CD14-positive monocyte (primary cell): ENCODE measurements around the gene MIA3. TPM values are rescaled to one million over a fixed set of nuclear protein-coding genes. Genes with fewer than 3 reads are reported as not detected.
"Not testable (repeated sequence)": the region's sequence is repeated elsewhere in the genome, so short reads cannot be mapped to it uniquely, and the experiment has no call there.

ENCODE experiments used
- DNase-seq, 3 donors: peaks; one replicate each; pipeline ENCODE4 v3.0.0-alpha.2; 2011 to 2022
- H2AFZ ChIP-seq: 2 replicates; pipeline ENCODE4 v1.6.0; 2012; ENCODE audit warnings: mild to moderate bottlenecking, low read depth, low read length, inconsistent platforms; ENCODE audit not compliant: insufficient read depth, poor library complexity, severe bottlenecking
- H3K27ac ChIP-seq, 2 donors: 1 replicate in 1 of 2; 2 replicates in 1 of 2; pipeline ENCODE4 v1.5.1; 2012 to 2013; ENCODE audit warnings: low read length in 2 of 2, control low read depth in 1 of 2, inconsistent platforms in 1 of 2, low read depth in 1 of 2, mild to moderate bottlenecking in 1 of 2
- H3K27me3 ChIP-seq, 2 donors: one replicate each; pipeline versions ENCODE4 v1.6.0 to v1.6.1; 2011 to 2013; ENCODE audit warnings: low read length in 2 of 2; ENCODE audit not compliant: control insufficient read depth in 2 of 2, insufficient read depth in 2 of 2
- H3K36me3 ChIP-seq, 2 donors: replicated peaks in 1 of 2; 1 replicate in 1 of 2; 2 replicates in 1 of 2; pipeline versions ENCODE4 v1.5.1 to v1.6.1; 2012 to 2013; ENCODE audit warnings: low read length in 2 of 2, control low read depth in 1 of 2, inconsistent platforms in 1 of 2, mild to moderate bottlenecking in 1 of 2; ENCODE audit not compliant: insufficient read depth in 2 of 2, control insufficient read depth in 1 of 2
- H3K4me1 ChIP-seq, 2 donors: 1 replicate in 1 of 2; 2 replicates in 1 of 2; pipeline versions ENCODE4 v1.5.1 to v1.6.1; 2012 to 2013; ENCODE audit warnings: low read length in 2 of 2, control low read depth in 1 of 2, inconsistent platforms in 1 of 2, mild to moderate bottlenecking in 1 of 2, moderate library complexity in 1 of 2; ENCODE audit not compliant: insufficient read depth in 2 of 2, control insufficient read depth in 1 of 2
- H3K4me2 ChIP-seq: replicated peaks from 2 replicates; pipeline ENCODE3; 2012; ENCODE audit warnings: low read length, moderate library complexity, mild to moderate bottlenecking; ENCODE audit not compliant: poor library complexity, severe bottlenecking; ENCODE audit errors: extremely low read depth
- H3K4me3 ChIP-seq, 3 experiments: fragments of 200-600 bp in 1 of 3; sonication (generic) in 1 of 3; replicated peaks in 1 of 3; 1 replicate in 2 of 3; 2 replicates in 1 of 3; pipeline ENCODE4 v1.5.1; 2011 to 2013; ENCODE audit warnings: low read length in 3 of 3, mild to moderate bottlenecking in 3 of 3, control low read depth in 2 of 3, low read depth in 2 of 3, inconsistent platforms in 1 of 3, moderate library complexity in 1 of 3
- H3K79me2 ChIP-seq: 2 replicates; pipeline ENCODE4 v1.6.0; 2012; ENCODE audit warnings: mild to moderate bottlenecking, control low read depth, inconsistent platforms, low read length, moderate library complexity; ENCODE audit not compliant: insufficient read depth
- H3K9ac ChIP-seq: 2 replicates; pipeline ENCODE4 v1.6.0; 2017; ENCODE audit warnings: low read length, mild to moderate bottlenecking; ENCODE audit not compliant: insufficient read depth, poor library complexity, severe bottlenecking
- H3K9me3 ChIP-seq, 2 donors: replicated peaks in 1 of 2; 1 replicate in 1 of 2; 2 replicates in 1 of 2; pipeline versions ENCODE4 v1.5.1 to v1.6.1; 2012 to 2013; ENCODE audit warnings: low read length in 2 of 2, control low read depth in 1 of 2; ENCODE audit not compliant: control insufficient read depth in 1 of 2, insufficient read depth in 1 of 2
- H4K20me1 ChIP-seq: 2 replicates; pipeline ENCODE4 v1.6.0; 2012; ENCODE audit warnings: mild to moderate bottlenecking, low read length, control low read depth, moderate library complexity; ENCODE audit not compliant: insufficient read depth
- H3K27ac Mint-ChIP-seq, 7 donors: one replicate each; pipeline ENCODE4 v1.8.0; 2020; ENCODE audit warnings: mild to moderate bottlenecking in 7 of 7, mixed read lengths in 7 of 7, moderate library complexity in 6 of 7, inconsistent platforms in 2 of 7
- H3K27me3 Mint-ChIP-seq, 3 donors: one replicate each; pipeline ENCODE4 v1.8.0; 2021 to 2022; ENCODE audit warnings: low read depth in 3 of 3, mild to moderate bottlenecking in 3 of 3, mixed read lengths in 3 of 3, moderate library complexity in 3 of 3, inconsistent platforms in 1 of 3
- H3K36me3 Mint-ChIP-seq, 2 donors: one replicate each; pipeline ENCODE4 v1.8.0; 2020; ENCODE audit warnings: mixed read lengths in 2 of 2, inconsistent platforms in 1 of 2, mild to moderate bottlenecking in 1 of 2
- H3K4me1 Mint-ChIP-seq: one replicate; pipeline ENCODE4 v1.8.0; 2020; ENCODE audit warnings: mild to moderate bottlenecking, mixed read lengths
- H3K4me3 Mint-ChIP-seq, 2 donors: one replicate each; pipeline ENCODE4 v1.8.0; 2020; ENCODE audit warnings: mild to moderate bottlenecking in 2 of 2, mixed read lengths in 2 of 2, moderate library complexity in 1 of 2
- H3K9me3 Mint-ChIP-seq, 7 donors: one replicate each; pipeline ENCODE4 v1.8.0; 2020 to 2022; ENCODE audit warnings: mixed read lengths in 7 of 7, mild to moderate bottlenecking in 6 of 7, moderate library complexity in 6 of 7, inconsistent platforms in 2 of 7
- CTCF ChIP-seq: fragments of 200-600 bp; IDR thresholded peaks from one replicate; pipeline ENCODE4 v1.8.0; 2022; ENCODE audit warnings: antibody characterized with exemption, mild to moderate bottlenecking
- WGBS: methylation state at CpG from one replicate; pipeline ENCODE4 v1.1.5; 2013; ENCODE audit warnings: missing lambda C conversion rate; ENCODE audit not compliant: insufficient coverage; 5-methylcytosine and 5-hydroxymethylcytosine counted together
- intact Hi-C, 2 donors: fragments of 100-400 bp; cut with micrococcal nuclease; formaldehyde crosslinking; loops; one replicate each; pipeline versions ENCODE4 v1.15.0 to v1.15.1; 2023
- polyA plus RNA-seq, 3 donors: library from polyadenylated mRNA; depleted of rRNA in 1 of 3; unstranded in 2 of 3; stranded (reverse) in 1 of 3; fragments of 300-500 nt in 2 of 3; fragments of >200 nt in 1 of 3; fragmentation: Illumina TruSeq in 2 of 3; gene quantifications; 1 replicate in 2 of 3; 2 replicates in 1 of 3; pipeline ENCODE4 v1.2.3, GENCODE V29; 2012 to 2021

MIA3 gene
- polyA plus RNA-seq, 3 donors, result 19.8 to 37.1 (median 36.6) TPM

- no peaks in the 10 kb centered on the region for H3K9me3 ChIP-seq
- no peak for DNase-seq
- H3K4me1 Mint-ChIP-seq, result no peaks in the 10 kb centered on the region
- no peaks in the 10 kb centered on the region for H3K27me3 Mint-ChIP-seq
- H3K36me3 Mint-ChIP-seq, result peaks cover 82 to 84% of the 10 kb centered on the region in 2 donors
- no peak overlapping the region for H3K4me2 ChIP-seq
- WGBS, result no CpG with 5 or more reads among the region's 4 CpGs
- TF ChIP-seq CTCF, result no peak
- no peak overlapping the region for H2AFZ ChIP-seq
- no peaks in the 10 kb centered on the region for H3K4me1 ChIP-seq
- no peak overlapping the region for H3K27ac ChIP-seq
- peaks cover 93 to 97% of the 10 kb centered on the region in 2 donors for H3K36me3 ChIP-seq
- no peak overlapping the region for H3K27ac Mint-ChIP-seq
- intact Hi-C loops, result no loop called here
- no peaks in the 10 kb centered on the region for H3K9me3 Mint-ChIP-seq
- H3K27me3 ChIP-seq, result no peaks in the 10 kb centered on the region
- no peak overlapping the region for H3K4me3 Mint-ChIP-seq
- H4K20me1 ChIP-seq, result no peaks in the 10 kb centered on the region
- no peaks in the 10 kb centered on the region for H3K79me2 ChIP-seq
- no peak overlapping the region for H3K4me3 ChIP-seq
- H3K9ac ChIP-seq, result no peak overlapping the region
These were observed 45.6 kb downstream of the MIA3 start for GRCh38 chr1:222663431-222663934.

- DNase-seq, result no peak
- H2AFZ ChIP-seq, result no peak overlapping the region
- no peaks in the 10 kb centered on the region for H3K79me2 ChIP-seq
- H3K27ac Mint-ChIP-seq, result no peak overlapping the region
- H3K36me3 Mint-ChIP-seq, result peaks cover 66 to 72% of the 10 kb centered on the region in 2 donors
- H3K36me3 ChIP-seq, result peaks cover 74 to 89% of the 10 kb centered on the region in 2 donors
- H3K27me3 ChIP-seq, result no peaks in the 10 kb centered on the region
- no peak overlapping the region for H3K9ac ChIP-seq
- no peak overlapping the region for H3K4me2 ChIP-seq
- intact Hi-C loops, result no loop called here
- H3K4me1 Mint-ChIP-seq, result no peaks in the 10 kb centered on the region
- TF ChIP-seq CTCF, result no peak
- no peaks in the 10 kb centered on the region for H3K4me1 ChIP-seq
- no CpG with 5 or more reads among the region's 7 CpGs for WGBS
- H3K27ac ChIP-seq, result no peak overlapping the region
- H3K27me3 Mint-ChIP-seq, result no peaks in the 10 kb centered on the region
- H3K4me3 ChIP-seq, result no peak overlapping the region
- no peaks in the 10 kb centered on the region for H3K9me3 ChIP-seq
- no peaks in the 10 kb centered on the region for H4K20me1 ChIP-seq
- no peaks in the 10 kb centered on the region for H3K9me3 Mint-ChIP-seq
- no peak overlapping the region for H3K4me3 Mint-ChIP-seq
These were observed 48.1 kb downstream of the MIA3 start for GRCh38 chr1:222665964-222666363.

- H3K36me3 ChIP-seq, result peaks cover 72 to 89% of the 10 kb centered on the region in 2 donors
- H3K27ac Mint-ChIP-seq, DNase-seq, H3K27me3 Mint-ChIP-seq, H3K79me2 ChIP-seq, H3K9me3 ChIP-seq, H3K4me2 ChIP-seq, H3K4me1 Mint-ChIP-seq, H3K27me3 ChIP-seq, H3K9me3 Mint-ChIP-seq, H3K9ac ChIP-seq, H3K4me1 ChIP-seq, H2AFZ ChIP-seq, H3K4me3 ChIP-seq, H3K27ac ChIP-seq, H3K4me3 Mint-ChIP-seq, H4K20me1 ChIP-seq, intact Hi-C loops: not testable (repeated sequence)
- WGBS, result no CpG with 5 or more reads among the region's 4 CpGs
- H3K36me3 Mint-ChIP-seq, result peaks cover 66 to 74% of the 10 kb centered on the region in 2 donors
These were observed 50.3 kb downstream of the MIA3 start for GRCh38 chr1:222668184-222668583.
